Measurements from ENCODE around the gene ELL2.
A peak's percentile ranks its signal among the peaks of the same experiment; 100 is the strongest.

ELL2 gene

DNA sequence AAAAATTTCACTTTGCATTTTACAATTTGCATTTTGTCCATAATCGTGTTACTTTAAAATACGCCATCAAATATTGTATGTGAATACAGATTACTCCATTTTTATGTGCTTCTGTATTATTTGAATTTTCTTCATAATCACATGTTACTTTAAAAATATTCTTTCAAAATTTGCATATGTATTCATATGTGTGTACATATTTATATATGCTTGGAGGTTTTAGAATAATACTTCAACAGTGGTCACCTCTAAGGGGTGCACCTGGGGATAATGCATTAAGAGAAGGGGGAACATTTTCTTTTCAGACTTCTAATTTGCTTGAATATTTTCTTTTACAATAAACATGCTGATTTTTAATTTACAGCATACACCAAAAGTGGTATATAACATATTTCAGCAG, 21.9 kb upstream of the ELL2 start:
- DNase-seq (ENCODE audit: low read depth in 2 of 2, low spot score in 1 of 2), result no peak

DNA sequence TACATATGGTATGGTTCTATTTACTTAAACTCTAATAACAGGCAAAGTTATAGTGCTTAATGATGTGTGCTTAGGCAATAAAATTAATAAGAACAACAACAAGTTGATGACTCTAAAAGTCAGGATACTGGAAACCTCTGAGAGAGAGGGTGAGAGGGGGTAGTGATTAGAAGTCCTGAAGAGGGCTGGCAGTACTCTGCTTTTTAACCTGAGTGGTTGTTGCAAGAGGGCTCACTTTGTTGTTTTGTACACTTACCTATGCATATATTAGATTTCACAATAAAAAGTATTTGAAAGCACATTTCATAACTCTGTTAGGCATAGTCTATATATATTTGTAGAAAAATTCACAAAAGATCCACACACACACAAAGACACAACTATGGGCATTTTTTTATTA, 21.4 kb upstream of the ELL2 start:
- no peak for DNase-seq (ENCODE audit: low read depth in 2 of 2, low spot score in 1 of 2)

- no peak for DNase-seq (ENCODE audit: low read depth in 2 of 2, low spot score in 1 of 2)
Observed at GRCh38 chr5:95976606-95977005, 15.0 kb upstream of the ELL2 start.

DNA sequence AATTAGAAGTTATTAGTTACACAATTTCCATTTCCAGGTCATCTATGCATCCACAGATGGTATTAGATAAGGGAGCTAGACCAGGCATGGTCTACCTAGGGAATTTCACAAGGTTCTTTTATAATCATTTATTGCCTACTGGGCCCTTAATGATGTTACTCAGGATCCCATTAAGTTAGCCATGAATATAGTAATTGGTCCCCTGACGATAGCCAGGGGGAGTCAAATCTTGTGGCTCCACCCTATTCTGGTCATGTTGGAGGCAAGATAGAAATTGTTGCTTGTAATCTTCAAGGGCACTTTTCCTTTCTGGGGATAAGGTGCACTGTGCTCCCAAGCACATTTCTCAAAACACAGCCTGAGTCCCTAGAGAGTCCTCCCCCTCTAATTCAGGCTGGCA, 14.1 kb upstream of the ELL2 start:
- DNase-seq (ENCODE audit: low read depth in 2 of 2, low spot score in 1 of 2), result no peak

DNA sequence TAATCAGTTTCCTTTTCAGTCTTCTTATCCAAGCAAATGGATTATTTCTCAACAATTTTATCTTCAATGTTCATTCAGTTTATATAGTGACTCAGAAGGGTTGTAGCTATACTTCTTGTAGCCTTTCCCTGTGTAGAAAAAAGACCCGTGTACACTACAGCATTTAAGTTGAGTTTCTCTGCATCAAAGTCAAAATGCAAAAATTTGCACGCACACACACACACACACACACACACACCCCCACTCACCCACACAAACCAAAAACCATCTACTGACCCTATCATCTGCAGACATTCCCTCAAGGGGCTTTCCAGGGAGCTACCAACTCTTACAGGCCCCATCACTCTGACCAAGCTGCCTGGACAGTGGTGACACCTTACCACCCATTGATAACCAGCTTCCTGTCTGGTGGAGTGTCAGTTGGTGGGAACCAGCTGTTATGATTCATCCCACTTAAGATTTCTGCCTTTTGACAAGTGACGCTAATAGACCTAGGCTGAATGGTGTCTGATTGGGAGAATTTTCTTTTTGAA, 12.2 kb upstream of the ELL2 start:
- DNase-seq (ENCODE audit: low read depth in 2 of 2, low spot score in 1 of 2), result no peak

DNA sequence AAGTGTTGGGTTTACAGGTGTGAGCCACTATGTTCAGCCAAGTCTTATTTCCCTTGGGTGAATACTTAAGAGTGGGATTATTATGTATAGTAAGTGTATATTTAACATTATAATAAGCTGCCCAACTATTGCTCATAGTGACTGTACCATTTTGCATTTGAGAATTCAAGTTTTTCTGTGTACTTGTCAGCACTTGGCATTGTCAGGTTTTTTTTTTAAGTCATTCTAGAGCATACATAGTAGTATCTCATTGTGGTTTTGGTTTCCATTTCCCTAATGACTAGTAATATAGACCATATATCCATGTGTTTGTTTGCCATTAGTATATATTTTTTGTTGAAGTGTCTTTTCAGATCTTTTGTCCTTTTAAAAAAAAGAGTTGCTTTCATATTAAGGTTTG, 10.5 kb upstream of the ELL2 start:
- no peak for DNase-seq (ENCODE audit: low read depth in 2 of 2, low spot score in 1 of 2)

GRCh38 chr5:95970359-95970704, 8.7 kb upstream of the ELL2 start:
- DNase-seq (ENCODE audit: low read depth in 2 of 2, low spot score in 1 of 2), result no peak

DNA sequence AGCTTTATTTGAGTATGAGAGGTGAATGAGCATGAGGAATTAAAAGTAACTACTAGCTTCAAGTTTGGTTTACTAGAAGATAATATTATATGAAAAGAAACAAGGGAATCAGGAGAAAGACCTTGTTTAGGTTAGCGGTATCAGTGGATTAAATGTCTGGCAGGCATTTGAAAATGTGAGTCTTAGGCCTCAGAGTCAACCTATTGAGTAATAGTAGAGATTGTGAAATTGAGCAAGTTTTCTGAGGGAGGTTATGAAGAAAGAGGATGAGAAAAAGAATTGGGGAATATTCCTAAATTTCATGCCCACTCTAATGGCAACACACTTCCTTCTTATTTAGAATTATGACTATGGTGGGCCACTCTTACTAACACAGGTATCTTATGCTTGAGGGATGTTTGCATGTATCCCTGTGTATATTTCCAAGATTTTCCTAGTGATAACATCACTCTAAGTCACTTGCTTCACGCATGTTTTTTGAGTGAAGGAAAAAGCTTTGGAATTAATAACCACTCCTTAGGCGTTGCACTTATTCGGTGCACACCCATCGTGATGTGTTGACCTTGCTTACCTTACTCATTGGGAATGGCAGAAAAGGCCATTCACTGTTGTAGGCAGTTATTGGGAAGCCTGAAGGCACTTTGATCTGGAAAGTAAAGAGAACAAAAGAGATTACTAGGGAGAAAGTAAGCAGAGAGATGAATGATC, 8.2 kb upstream of the ELL2 start:
- DNase-seq (ENCODE audit: low read depth in 2 of 2, low spot score in 1 of 2), result no peak

- no peak for DNase-seq (ENCODE audit: low read depth in 2 of 2, low spot score in 1 of 2)
Observed at GRCh38 chr5:95969055-95969454, 7.4 kb upstream of the ELL2 start.

- DNase-seq (ENCODE audit: low read depth in 2 of 2, low spot score in 1 of 2), result no peak
Observed at GRCh38 chr5:95967236-95967635, 5.6 kb upstream of the ELL2 start.

GRCh38 chr5:95966005-95966404, 4.4 kb upstream of the ELL2 start:
- no peak for DNase-seq (ENCODE audit: low read depth in 2 of 2, low spot score in 1 of 2)

- DNase-seq (ENCODE audit: low read depth in 2 of 2, low spot score in 1 of 2), result no peak
Observed at GRCh38 chr5:95963650-95964410, 2.2 kb upstream of the ELL2 start.

DNA sequence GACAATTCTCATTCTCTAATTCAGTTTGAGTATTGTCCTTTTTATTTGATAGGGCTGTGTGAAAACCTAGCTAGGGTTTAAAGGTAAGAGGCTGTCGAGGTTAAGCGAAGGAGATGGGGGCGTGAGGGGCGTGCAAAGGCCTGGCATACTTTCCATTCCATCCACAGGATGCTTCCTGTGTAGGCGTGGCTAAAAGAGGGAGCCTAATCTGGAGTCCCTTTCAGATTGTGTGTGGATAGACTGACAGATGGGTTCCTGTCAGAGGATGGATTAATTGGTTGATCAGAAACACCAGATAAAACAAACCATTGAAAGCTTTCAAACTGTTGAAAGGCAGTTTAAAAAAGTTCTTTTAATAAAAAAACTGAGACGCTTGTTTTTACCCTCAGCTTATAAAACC, 1.1 kb upstream of the ELL2 start:
- no peak for DNase-seq (ENCODE audit: low read depth in 2 of 2, low spot score in 1 of 2)

- DNase-seq (ENCODE audit: low read depth in 2 of 2, low spot score in 1 of 2), result no peak
Observed at GRCh38 chr5:95962475-95962773, 773 bp upstream of the ELL2 start.

- peak; percentile 36 to 46 for DNase-seq (ENCODE audit: low read depth in 2 of 2, low spot score in 1 of 2)
Observed at GRCh38 chr5:95960667-95961616, 709 bp downstream of the ELL2 start.

DNA sequence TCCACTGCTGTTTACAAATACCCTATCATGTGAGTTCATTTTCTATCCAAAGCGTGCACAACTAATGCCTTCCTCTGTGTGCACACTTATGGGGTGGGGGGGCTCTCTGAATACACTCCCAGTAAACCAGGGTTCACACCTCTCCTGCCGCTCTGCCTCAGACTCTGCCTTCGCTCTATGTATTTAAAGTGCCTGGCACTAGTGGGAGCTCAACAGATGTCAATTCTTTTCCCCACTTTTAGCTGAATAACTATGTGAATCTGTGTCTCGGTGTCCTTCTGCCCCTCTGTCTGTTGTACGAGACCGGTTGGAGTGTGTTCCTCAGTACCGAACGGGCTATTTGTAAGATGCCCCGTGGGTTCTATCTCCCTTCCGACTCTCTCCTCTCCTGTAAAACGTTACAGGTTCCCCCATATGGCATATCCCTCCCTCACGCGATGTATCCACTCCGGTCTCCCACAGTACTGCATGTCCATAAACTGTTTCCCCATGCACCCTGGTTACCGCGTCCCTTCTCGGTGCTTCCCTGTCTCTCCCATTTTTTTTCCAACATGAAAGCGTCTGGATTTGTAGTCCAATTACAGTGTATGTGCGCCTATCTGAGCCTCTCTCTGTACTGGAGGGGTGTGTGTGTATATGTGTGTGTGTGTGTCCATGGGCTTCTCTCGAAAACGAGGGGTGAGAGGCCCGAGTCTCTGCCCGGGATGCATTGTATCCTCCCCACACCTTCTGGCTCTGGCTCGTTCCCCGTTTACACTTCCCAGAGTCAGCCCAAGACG, 1.6 kb downstream of the ELL2 start:
- no peak for DNase-seq (ENCODE audit: low read depth in 2 of 2, low spot score in 1 of 2)

- DNase-seq (ENCODE audit: low read depth in 2 of 2, low spot score in 1 of 2), result no peak
Observed at GRCh38 chr5:95959051-95959887, 2.4 kb downstream of the ELL2 start.

GRCh38 chr5:95958310-95959014, 3.2 kb downstream of the ELL2 start:
- no peak for DNase-seq (ENCODE audit: low read depth in 2 of 2, low spot score in 1 of 2)

- DNase-seq (ENCODE audit: low read depth in 2 of 2, low spot score in 1 of 2), result no peak
Observed at GRCh38 chr5:95957561-95958203, 4.0 kb downstream of the ELL2 start.

All from stimulated activated CD8-positive, alpha-beta memory T cell treated with anti-CD3 and anti-CD28 coated beads, Interleukin-4, amount 100 ng/mL, for 1 hour (primary cell).